HepG2 (cell line): Measurements from ENCODE around the gene GLS2. TPM values are rescaled to one million over a fixed set of nuclear protein-coding genes. Genes with fewer than 3 reads are reported as not detected.

Experiments
- CHCHD3 ChIP-seq: sonication (generic); formaldehyde crosslinking; IDR thresholded peaks from 2 replicates; pipeline ENCODE4 v1.8.0; 2022; ENCODE audit warnings: mild to moderate bottlenecking, missing genetic modification reagents, moderate library complexity
- JUNB ChIP-seq: sonication (generic); formaldehyde crosslinking; IDR thresholded peaks from 2 replicates; pipeline ENCODE4 v1.8.0; 2022; ENCODE audit warnings: missing genetic modification reagents, mild to moderate bottlenecking, borderline replicate concordance
- MAFF ChIP-seq: IDR thresholded peaks from 2 replicates; pipeline ENCODE4 v1.6.1; 2011; ENCODE audit warnings: low read depth, low read length, improper control_type of control experiment
- PAF1 ChIP-seq: IDR thresholded peaks from 2 replicates; pipeline ENCODE4 v1.6.1; 2016; ENCODE audit warnings: missing genetic modification reagents, missing compliant biosample characterization
- POLR2G ChIP-seq: fragments of 200-400 bp; formaldehyde crosslinking; IDR thresholded peaks from 2 replicates; pipeline ENCODE4 v1.6.1; 2018; ENCODE audit warnings: mild to moderate bottlenecking, low read depth, low read length, moderate library complexity
- RARG ChIP-seq: sonication (generic); formaldehyde crosslinking; IDR thresholded peaks from 2 replicates; pipeline ENCODE4 v1.4.0; 2020; ENCODE audit warnings: low read depth, mild to moderate bottlenecking, missing genetic modification reagents
- ZNF256 ChIP-seq: sonication (generic); formaldehyde crosslinking; conservative IDR thresholded peaks from 2 replicates; pipeline ENCODE4 v1.4.0; 2020; ENCODE audit warnings: missing genetic modification reagents
- ZNF343 ChIP-seq: sonication (generic); formaldehyde crosslinking; IDR thresholded peaks from 2 replicates; pipeline ENCODE4 v1.4.0; 2020; ENCODE audit warnings: mild to moderate bottlenecking, missing genetic modification reagents
- ZNF460 ChIP-seq: sonication (generic); formaldehyde crosslinking; IDR thresholded peaks from 2 replicates; pipeline ENCODE4 v1.5.1; 2020; ENCODE audit warnings: missing genetic modification reagents, mild to moderate bottlenecking, borderline replicate concordance
- ZNF772 ChIP-seq: sonication (generic); formaldehyde crosslinking; IDR thresholded peaks from 2 replicates; pipeline ENCODE4 v1.5.0; 2020; ENCODE audit warnings: mild to moderate bottlenecking, missing genetic modification reagents
- polyA plus RNA-seq, 8 experiments: library from polyadenylated mRNA; depleted of rRNA in 3 of 8; stranded (reverse) in 7 of 8; unstranded in 1 of 8; fragments of >200 nt; fragmentation: Illumina TruSeq in 4 of 8; extraction: Trizol in 4 of 8; gene quantifications; 2 replicates each; pipeline versions ENCODE4 v1.2.1 to v1.2.3, GENCODE V29; 2011 to 2016; ENCODE audit warnings: low read depth in 4 of 8, missing spikeins in 1 of 8, mixed read lengths in 1 of 8; ENCODE audit not compliant: insufficient read depth in 1 of 8
- total RNA-seq, 5 experiments: library from RNA; depleted of rRNA; stranded (reverse); fragments of >200 nt; fragmentation: Illumina TruSeq; extraction: Trizol; gene quantifications; 2 replicates each; pipeline ENCODE4 v1.2.3, GENCODE V29; 2016; ENCODE audit warnings: low read depth in 1 of 5
- TF ChIP-seq, protein P1 (sequence below): sonication (generic); formaldehyde crosslinking; IDR thresholded peaks from 2 replicates; pipeline ENCODE4 v1.5.0; 2020; ENCODE audit warnings: mild to moderate bottlenecking, low read depth, missing genetic modification reagents, borderline replicate concordance
- TF ChIP-seq, protein P2 (sequence below): sonication (generic); formaldehyde crosslinking; IDR thresholded peaks from 2 replicates; pipeline ENCODE4 v1.5.0; 2020; ENCODE audit warnings: missing genetic modification reagents, mild to moderate bottlenecking, borderline replicate concordance
- TF ChIP-seq, protein P3 (sequence below): sonication (generic); formaldehyde crosslinking; IDR thresholded peaks from 2 replicates; pipeline ENCODE4 v1.5.0; 2020; ENCODE audit warnings: mild to moderate bottlenecking, missing genetic modification reagents, borderline replicate concordance
- TF ChIP-seq, protein P4 (sequence below): sonication (generic); formaldehyde crosslinking; IDR thresholded peaks from 2 replicates; pipeline ENCODE4 v1.4.0; 2020; ENCODE audit warnings: missing genetic modification reagents
- TF ChIP-seq, protein P5 (sequence below), 2 experiments: sonication (generic) in 1 of 2; formaldehyde crosslinking in 1 of 2; IDR thresholded peaks; 2 replicates each; pipeline versions ENCODE4 v1.5.1 to v1.6.1; 2011 to 2020; ENCODE audit warnings: borderline replicate concordance in 1 of 2, low read depth in 1 of 2, low read length in 1 of 2, mild to moderate bottlenecking in 1 of 2, missing genetic modification reagents in 1 of 2, moderate library complexity in 1 of 2
- TF ChIP-seq, protein P6 (sequence below): conservative IDR thresholded peaks from 2 replicates; pipeline ENCODE4 v1.6.1; 2018; ENCODE audit warnings: missing genetic modification reagents
- TF ChIP-seq, protein P7 (sequence below): IDR thresholded peaks from 2 replicates; pipeline ENCODE4 v1.6.1; 2016; ENCODE audit warnings: missing biosample characterization, missing genetic modification reagents, low read depth

The GLS2 gene
- total and polyA plus RNA-seq, 2 of the 13 experiments (the other 11 are each of a cell fraction or from before 2014, with no cell fraction given), result 8.6 to 12.2 TPM

DNA sequence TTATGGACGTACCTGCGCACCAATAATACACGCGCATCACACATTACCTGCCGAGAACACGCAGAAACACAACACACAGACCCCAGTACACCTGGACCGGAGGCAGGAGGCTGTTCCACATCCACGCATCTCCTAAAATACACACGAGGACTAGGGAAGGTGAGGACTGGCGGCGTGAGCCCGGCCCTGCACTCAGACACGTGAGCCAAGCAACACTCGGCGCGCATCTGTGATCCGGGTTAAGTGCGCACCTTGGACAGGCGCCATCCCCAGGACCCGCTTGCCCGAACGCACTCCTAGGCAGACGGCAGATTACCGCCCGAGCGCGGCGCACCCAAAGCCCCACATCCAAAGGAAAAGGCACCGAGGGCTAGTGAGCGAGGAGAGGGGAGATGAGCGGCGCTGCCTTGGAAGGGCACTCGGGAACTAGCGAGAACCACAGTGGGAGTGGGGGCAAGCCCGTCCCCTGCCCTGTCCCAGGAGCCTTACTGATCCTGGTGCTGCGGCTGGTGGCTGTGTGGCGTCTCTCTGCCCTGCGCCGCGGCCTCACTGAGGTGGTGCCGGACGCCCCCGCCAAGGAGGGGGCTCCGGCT lies 417 bp downstream of the GLS2 start (continued):
- TF ChIP-seq, protein P1, sequence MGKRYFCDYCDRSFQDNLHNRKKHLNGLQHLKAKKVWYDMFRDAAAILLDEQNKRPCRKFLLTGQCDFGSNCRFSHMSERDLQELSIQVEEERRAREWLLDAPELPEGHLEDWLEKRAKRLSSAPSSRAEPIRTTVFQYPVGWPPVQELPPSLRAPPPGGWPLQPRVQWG (CRISPR knock-in tag), result no peak
- TF ChIP-seq PAF1 (no peak), POLR2G (no peak; the same call in 1 of the 2 replicates), JUNB (no peak), RARG (no peak), ZNF772 (CRISPR knock-in tag) (no peak), ZNF460 (CRISPR knock-in tag) (no peak), MAFF (no peak), ZNF256 (no peak), ZNF343 (no peak), CHCHD3 (CRISPR knock-in tag) (no peak)
- TF ChIP-seq, protein P2, sequence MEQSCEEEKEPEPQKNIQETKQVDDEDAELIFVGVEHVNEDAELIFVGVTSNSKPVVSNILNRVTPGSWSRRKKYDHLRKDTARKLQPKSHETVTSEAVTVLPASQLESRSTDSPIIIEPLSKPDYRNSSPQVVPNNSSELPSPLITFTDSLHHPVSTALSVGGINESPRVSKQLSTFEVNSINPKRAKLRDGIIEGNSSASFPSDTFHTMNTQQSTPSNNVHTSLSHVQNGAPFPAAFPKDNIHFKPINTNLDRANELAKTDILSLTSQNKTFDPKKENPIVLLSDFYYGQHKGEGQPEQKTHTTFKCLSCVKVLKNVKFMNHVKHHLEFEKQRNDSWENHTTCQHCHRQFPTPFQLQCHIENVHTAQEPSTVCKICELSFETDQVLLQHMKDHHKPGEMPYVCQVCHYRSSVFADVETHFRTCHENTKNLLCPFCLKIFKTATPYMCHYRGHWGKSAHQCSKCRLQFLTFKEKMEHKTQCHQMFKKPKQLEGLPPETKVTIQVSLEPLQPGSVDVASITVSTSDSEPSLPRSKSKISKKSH (CRISPR knock-in tag), result peak; percentile 90
- TF ChIP-seq, protein P3, sequence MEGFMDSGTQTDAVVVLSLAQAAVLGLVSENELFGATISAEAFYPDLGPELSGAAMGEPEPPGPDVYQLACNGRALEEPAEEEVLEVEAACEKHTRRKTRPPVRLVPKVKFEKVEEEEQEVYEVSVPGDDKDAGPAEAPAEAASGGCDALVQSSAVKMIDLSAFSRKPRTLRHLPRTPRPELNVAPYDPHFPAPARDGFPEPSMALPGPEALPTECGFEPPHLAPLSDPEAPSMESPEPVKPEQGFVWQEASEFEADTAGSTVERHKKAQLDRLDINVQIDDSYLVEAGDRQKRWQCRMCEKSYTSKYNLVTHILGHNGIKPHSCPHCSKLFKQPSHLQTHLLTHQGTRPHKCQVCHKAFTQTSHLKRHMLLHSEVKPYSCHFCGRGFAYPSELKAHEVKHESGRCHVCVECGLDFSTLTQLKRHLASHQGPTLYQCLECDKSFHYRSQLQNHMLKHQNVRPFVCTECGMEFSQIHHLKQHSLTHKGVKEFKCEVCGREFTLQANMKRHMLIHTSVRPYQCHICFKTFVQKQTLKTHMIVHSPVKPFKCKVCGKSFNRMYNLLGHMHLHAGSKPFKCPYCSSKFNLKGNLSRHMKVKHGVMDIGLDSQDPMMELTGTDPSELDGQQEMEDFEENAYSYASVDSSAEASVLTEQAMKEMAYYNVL, result peak; percentile 26; the same call in 1 of the 2 replicates
- TF ChIP-seq, protein P4, sequence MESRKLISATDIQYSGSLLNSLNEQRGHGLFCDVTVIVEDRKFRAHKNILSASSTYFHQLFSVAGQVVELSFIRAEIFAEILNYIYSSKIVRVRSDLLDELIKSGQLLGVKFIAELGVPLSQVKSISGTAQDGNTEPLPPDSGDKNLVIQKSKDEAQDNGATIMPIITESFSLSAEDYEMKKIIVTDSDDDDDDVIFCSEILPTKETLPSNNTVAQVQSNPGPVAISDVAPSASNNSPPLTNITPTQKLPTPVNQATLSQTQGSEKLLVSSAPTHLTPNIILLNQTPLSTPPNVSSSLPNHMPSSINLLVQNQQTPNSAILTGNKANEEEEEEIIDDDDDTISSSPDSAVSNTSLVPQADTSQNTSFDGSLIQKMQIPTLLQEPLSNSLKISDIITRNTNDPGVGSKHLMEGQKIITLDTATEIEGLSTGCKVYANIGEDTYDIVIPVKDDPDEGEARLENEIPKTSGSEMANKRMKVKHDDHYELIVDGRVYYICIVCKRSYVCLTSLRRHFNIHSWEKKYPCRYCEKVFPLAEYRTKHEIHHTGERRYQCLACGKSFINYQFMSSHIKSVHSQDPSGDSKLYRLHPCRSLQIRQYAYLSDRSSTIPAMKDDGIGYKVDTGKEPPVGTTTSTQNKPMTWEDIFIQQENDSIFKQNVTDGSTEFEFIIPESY (CRISPR knock-in tag), result no peak
- TF ChIP-seq, protein P5, sequence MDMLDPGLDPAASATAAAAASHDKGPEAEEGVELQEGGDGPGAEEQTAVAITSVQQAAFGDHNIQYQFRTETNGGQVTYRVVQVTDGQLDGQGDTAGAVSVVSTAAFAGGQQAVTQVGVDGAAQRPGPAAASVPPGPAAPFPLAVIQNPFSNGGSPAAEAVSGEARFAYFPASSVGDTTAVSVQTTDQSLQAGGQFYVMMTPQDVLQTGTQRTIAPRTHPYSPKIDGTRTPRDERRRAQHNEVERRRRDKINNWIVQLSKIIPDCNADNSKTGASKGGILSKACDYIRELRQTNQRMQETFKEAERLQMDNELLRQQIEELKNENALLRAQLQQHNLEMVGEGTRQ (IDR thresholded peaks at IDR 0.05; ENCODE audit: low read depth, low read length), result no peak
- TF ChIP-seq, protein P5 (CRISPR knock-in tag; IDR thresholded peaks at IDR 0.05; ENCODE audit: borderline replicate concordance), result no peak
- TF ChIP-seq, protein P6, sequence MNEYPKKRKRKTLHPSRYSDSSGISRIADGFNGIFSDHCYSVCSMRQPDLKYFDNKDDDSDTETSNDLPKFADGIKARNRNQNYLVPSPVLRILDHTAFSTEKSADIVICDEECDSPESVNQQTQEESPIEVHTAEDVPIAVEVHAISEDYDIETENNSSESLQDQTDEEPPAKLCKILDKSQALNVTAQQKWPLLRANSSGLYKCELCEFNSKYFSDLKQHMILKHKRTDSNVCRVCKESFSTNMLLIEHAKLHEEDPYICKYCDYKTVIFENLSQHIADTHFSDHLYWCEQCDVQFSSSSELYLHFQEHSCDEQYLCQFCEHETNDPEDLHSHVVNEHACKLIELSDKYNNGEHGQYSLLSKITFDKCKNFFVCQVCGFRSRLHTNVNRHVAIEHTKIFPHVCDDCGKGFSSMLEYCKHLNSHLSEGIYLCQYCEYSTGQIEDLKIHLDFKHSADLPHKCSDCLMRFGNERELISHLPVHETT (CRISPR knock-in tag), result no peak
- TF ChIP-seq, protein P7, sequence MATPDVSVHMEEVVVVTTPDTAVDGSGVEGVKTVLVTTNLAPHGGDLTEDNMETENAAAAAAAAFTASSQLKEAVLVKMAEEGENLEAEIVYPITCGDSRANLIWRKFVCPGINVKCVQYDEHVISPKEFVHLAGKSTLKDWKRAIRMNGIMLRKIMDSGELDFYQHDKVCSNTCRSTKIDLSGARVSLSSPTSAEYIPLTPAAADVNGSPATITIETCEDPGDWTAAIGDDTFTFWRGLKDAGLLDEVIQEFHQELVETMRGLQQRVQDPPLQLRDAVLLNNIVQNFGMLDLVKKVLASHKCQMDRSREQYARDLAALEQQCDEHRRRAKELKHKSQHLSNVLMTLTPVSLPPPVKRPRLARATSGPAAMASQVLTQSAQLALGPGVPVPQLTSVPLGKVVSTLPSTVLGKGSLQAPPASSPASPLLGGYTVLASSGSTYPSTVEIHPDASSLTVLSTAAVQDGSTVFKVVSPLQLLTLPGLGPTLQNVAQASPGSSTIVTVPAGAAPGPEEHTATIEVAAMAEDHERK, result no peak
